Loucy (cell line): ENCODE results near the gene KDM4B.

Source experiments
- EZH2phosphoT487 ChIP-seq: fragments of 200-600 bp; IDR thresholded peaks from 2 replicates; pipeline ENCODE4 v1.6.1; 2018; ENCODE audit warnings: antibody characterized with exemption, mild to moderate bottlenecking, moderate library complexity, borderline replicate concordance
- TF ChIP-seq, protein P1 (sequence below): fragments of 200-600 bp; sonication (generic); conservative IDR thresholded peaks from 2 replicates; pipeline ENCODE4 v1.5.1; 2014; ENCODE audit warnings: mild to moderate bottlenecking, antibody characterized with exemption, low read length

DNA sequence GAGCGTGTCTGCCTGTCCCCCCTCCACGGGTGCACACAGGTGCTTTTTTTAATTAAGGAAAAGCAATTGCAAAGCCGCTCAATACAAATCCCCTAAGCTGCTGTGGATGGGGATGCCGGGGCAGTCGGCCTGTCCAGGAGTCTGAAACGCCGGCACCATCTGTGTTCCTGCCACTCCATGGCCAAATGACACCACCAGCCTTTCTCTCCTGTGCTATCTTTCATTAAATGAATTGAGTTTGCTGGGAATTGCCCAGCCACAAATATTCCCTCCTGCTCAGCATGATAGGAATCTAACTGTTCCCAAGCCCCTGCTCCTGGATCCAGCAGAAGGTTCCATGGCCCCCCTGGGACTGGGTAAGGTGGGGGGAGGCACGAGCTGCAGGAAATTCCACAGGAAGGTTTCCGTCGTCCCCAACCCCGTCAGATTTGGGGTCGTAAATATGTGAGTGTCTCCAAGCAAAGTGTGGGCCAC is 139.2 kb downstream of the KDM4B start:
- TF ChIP-seq, protein P1, sequence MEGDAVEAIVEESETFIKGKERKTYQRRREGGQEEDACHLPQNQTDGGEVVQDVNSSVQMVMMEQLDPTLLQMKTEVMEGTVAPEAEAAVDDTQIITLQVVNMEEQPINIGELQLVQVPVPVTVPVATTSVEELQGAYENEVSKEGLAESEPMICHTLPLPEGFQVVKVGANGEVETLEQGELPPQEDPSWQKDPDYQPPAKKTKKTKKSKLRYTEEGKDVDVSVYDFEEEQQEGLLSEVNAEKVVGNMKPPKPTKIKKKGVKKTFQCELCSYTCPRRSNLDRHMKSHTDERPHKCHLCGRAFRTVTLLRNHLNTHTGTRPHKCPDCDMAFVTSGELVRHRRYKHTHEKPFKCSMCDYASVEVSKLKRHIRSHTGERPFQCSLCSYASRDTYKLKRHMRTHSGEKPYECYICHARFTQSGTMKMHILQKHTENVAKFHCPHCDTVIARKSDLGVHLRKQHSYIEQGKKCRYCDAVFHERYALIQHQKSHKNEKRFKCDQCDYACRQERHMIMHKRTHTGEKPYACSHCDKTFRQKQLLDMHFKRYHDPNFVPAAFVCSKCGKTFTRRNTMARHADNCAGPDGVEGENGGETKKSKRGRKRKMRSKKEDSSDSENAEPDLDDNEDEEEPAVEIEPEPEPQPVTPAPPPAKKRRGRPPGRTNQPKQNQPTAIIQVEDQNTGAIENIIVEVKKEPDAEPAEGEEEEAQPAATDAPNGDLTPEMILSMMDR, result no peak
- no peak for TF ChIP-seq EZH2phosphoT487
